SK-N-SH treated with all-trans-retinoic acid at 6 μM for 48 hours (cell line): ENCODE measurements around the gene STK32A.

ENCODE experiments used
- BACH2 ChIP-seq: fragments of 250-450 bp; sonication (Bioruptor Pico); IDR thresholded peaks from 2 replicates; pipeline ENCODE4 v1.9.0; 2021; ENCODE audit warnings: mild to moderate bottlenecking, borderline replicate concordance
- ESRRG ChIP-seq: fragments of 250-450 bp; sonication (Bioruptor Pico); IDR thresholded peaks from 2 replicates; pipeline ENCODE4 v1.6.1; 2021; ENCODE audit warnings: mild to moderate bottlenecking
- OSR1 ChIP-seq: fragments of 250-450 bp; sonication (Bioruptor Pico); IDR thresholded peaks from 2 replicates; pipeline ENCODE4 v1.8.0; 2022; ENCODE audit warnings: moderate library complexity, mild to moderate bottlenecking, inconsistent platforms
- RARB ChIP-seq: fragments of 250-450 bp; sonication (Bioruptor Pico); IDR thresholded peaks from 2 replicates; pipeline ENCODE4 v1.8.0; 2021; ENCODE audit warnings: mild to moderate bottlenecking, moderate library complexity
- ZFP30 ChIP-seq: fragments of 450-650 bp; formaldehyde crosslinking; IDR thresholded peaks from 2 replicates; pipeline ENCODE4 v1.5.0; 2022; ENCODE audit warnings: mild to moderate bottlenecking, moderate library complexity
- TF ChIP-seq, protein P1 (sequence below): fragments of 250-450 bp; sonication (Bioruptor Pico); IDR thresholded peaks from 2 replicates; pipeline ENCODE4 v1.5.1; 2020; ENCODE audit warnings: low read depth, mild to moderate bottlenecking, moderate library complexity
- TF ChIP-seq, protein P2 (sequence below): fragments of 250-450 bp; sonication (Bioruptor Pico); IDR thresholded peaks from 2 replicates; pipeline ENCODE4 v1.5.1; 2021; ENCODE audit warnings: mild to moderate bottlenecking, moderate library complexity

DNA sequence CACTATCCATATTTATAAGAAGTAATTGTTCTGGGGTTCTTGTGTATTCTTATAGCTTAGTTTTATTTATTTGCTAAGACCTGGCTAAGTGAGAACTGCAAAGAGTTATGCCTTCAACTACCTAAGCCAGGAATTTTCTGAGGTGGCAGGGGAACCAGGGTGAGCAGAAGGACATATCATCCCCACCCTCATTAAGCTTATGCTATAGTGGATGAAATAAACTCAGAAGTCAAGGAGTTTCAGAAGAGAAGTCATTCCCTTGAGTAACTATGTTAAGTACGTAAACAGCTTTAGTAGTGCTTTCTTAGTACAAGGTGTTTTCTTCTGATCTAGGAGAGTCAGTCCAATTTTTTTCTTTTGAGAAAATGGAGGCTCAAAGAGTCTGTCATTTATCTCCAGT, 41.7 kb downstream of the STK32A start:
- TF ChIP-seq BACH2 (CRISPR knock-in tag) (no peak), OSR1 (no peak), ESRRG (CRISPR knock-in tag) (no peak), ZFP30 (CRISPR knock-in tag) (no peak), RARB (CRISPR knock-in tag) (no peak)
- TF ChIP-seq, protein P1, sequence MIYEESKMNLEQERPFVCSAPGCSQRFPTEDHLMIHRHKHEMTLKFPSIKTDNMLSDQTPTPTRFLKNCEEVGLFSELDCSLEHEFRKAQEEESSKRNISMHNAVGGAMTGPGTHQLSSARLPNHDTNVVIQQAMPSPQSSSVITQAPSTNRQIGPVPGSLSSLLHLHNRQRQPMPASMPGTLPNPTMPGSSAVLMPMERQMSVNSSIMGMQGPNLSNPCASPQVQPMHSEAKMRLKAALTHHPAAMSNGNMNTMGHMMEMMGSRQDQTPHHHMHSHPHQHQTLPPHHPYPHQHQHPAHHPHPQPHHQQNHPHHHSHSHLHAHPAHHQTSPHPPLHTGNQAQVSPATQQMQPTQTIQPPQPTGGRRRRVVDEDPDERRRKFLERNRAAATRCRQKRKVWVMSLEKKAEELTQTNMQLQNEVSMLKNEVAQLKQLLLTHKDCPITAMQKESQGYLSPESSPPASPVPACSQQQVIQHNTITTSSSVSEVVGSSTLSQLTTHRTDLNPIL (CRISPR knock-in tag): no peak
- TF ChIP-seq, protein P2, sequence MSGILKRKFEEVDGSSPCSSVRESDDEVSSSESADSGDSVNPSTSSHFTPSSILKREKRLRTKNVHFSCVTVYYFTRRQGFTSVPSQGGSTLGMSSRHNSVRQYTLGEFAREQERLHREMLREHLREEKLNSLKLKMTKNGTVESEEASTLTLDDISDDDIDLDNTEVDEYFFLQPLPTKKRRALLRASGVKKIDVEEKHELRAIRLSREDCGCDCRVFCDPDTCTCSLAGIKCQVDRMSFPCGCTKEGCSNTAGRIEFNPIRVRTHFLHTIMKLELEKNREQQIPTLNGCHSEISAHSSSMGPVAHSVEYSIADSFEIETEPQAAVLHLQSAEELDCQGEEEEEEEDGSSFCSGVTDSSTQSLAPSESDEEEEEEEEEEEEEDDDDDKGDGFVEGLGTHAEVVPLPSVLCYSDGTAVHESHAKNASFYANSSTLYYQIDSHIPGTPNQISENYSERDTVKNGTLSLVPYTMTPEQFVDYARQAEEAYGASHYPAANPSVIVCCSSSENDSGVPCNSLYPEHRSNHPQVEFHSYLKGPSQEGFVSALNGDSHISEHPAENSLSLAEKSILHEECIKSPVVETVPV: no peak
